BLaER1 (cell line): Measurements from ENCODE around the gene TFR2.
A peak's percentile ranks its signal among the peaks of the same experiment; 100 is the strongest.

Experiments
- H3K27ac ChIP-seq: shearing (Covaris generic); formaldehyde crosslinking; 2 replicates; pipeline ENCODE4 v1.8.1; 2022
- H3K27me3 ChIP-seq: shearing (Covaris generic); formaldehyde crosslinking; 2 replicates; pipeline ENCODE4 v1.8.1; 2022
- H3K36me3 ChIP-seq: shearing (Covaris generic); formaldehyde crosslinking; 2 replicates; pipeline ENCODE4 v1.8.1; 2022
- H3K4me1 ChIP-seq: shearing (Covaris generic); formaldehyde crosslinking; 2 replicates; pipeline ENCODE4 v1.8.1; 2022
- H3K4me2 ChIP-seq: shearing (Covaris generic); formaldehyde crosslinking; 2 replicates; pipeline ENCODE4 v1.8.1; 2022
- H3K4me3 ChIP-seq: shearing (Covaris generic); formaldehyde crosslinking; 2 replicates; pipeline ENCODE4 v1.8.1; 2022
- H3K9ac ChIP-seq: shearing (Covaris generic); formaldehyde crosslinking; 2 replicates; pipeline ENCODE4 v1.8.1; 2022
- H3K9me3 ChIP-seq: shearing (Covaris generic); formaldehyde crosslinking; 2 replicates; pipeline ENCODE4 v1.8.1; 2022
- H4K20me1 ChIP-seq: shearing (Covaris generic); formaldehyde crosslinking; 2 replicates; pipeline ENCODE4 v1.8.1; 2022
- Cebpa-rat ChIP-seq: shearing (Covaris generic); IDR thresholded peaks from 2 replicates; pipeline ENCODE4 v1.8.1; 2022

TFR2 gene

DNA sequence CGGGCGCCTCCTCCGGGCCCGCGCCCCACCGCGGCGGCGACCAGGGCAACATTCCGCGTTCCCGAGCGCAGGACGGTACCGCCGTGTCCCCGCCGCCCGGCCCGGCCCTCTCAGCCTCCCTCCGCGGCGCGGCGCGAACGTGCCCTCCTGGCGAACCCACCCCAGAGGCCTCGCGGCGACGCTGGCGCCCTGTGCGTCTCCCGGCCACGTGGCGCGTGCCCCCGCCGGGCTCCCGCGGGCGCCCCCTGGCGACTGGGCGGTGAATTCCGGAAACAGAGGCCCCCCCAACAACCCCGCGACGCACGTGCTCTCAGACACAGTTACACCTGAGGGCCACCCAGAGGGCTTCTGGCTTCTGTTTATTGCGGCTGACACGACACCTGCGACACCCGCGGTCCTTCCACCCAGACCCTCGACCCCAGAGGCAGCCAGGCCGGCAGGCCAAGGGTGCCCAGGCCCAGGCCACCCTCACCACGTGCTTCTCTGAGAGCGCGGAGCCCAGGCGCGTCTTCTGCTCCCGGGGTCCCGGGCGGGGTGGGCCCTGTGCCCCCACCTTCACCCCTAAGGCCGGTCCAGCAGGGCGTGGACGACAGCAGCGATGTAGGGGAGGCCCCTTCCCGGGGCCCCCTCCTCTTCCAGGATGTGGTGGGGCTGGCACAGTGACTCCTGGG is 67.5 kb downstream of the TFR2 start, which contains the start of gene SAP25:
SAP25 (minus strand) TSS at position 210 of the 671 bp plus-strand sequence; CDS start at position 52, 158 bp downstream.
- peaks cover 41% of the 10 kb centered on the region for H3K4me1 ChIP-seq
- peaks cover 71% of the 10 kb centered on the region for H3K36me3 ChIP-seq
- H3K27me3 ChIP-seq, result peaks cover 25% of the 10 kb centered on the region
- TF ChIP-seq Cebpa-rat, result no peak
- H3K9me3 ChIP-seq, result no peaks in the 10 kb centered on the region
- H4K20me1 ChIP-seq, result peaks cover 75% of the 10 kb centered on the region
- H3K4me3 ChIP-seq, result no peak within 1 kb of the TSS
- H3K27ac ChIP-seq, result no peak within 1 kb of the TSS
- no peak within 1 kb of the TSS for H3K9ac ChIP-seq
- peak within 1 kb of the TSS; percentile 49 for H3K4me2 ChIP-seq

DNA sequence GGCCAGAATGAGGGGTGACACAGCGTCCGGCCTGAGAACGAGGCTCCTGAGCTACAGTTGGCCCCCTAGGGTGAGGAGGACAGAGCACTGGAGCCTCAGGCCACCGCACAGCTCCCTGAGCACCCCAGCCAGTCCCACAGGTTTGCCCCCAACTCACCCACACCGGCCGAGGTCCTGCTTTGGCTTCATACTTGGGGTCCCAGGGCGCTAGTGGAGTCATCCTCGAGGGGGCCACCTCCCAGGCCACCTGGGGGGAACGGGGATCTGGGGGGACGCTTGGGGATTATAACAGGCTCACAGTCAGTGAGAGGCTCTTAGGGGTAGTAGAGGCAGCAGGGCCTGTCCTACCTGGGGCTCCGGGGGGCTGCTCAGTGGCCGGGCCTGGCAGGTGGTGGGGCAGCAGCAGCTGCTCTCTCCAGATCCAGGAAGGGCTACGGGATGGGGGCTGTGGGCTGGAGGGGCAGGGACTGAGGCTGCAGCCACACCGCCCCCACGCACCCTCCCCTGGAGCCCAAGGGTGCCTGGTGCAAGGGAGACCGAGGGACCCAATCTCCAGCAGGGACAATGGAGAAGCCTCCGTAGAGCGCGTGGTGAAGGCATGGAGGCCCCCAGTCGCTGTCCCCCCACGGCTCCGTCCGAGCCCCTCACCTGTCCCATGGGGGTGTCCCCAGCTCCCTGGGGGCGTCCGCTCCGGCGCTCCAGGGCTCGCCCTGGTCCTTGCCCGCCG is 68.2 kb downstream of the TFR2 start:
- TF ChIP-seq Cebpa-rat, result no peak
- H3K36me3 ChIP-seq, result peaks cover 64% of the 10 kb centered on the region
- no peak overlapping the region for H3K27ac ChIP-seq
- H3K4me3 ChIP-seq, result no peak overlapping the region
- H3K9ac ChIP-seq, result no peak overlapping the region
- no peaks in the 10 kb centered on the region for H3K9me3 ChIP-seq
- H3K27me3 ChIP-seq, result peaks cover 25% of the 10 kb centered on the region
- H3K4me2 ChIP-seq, result peak overlapping the region; percentile 49
- peaks cover 68% of the 10 kb centered on the region for H4K20me1 ChIP-seq
- H3K4me1 ChIP-seq, result peaks cover 48% of the 10 kb centered on the region

DNA sequence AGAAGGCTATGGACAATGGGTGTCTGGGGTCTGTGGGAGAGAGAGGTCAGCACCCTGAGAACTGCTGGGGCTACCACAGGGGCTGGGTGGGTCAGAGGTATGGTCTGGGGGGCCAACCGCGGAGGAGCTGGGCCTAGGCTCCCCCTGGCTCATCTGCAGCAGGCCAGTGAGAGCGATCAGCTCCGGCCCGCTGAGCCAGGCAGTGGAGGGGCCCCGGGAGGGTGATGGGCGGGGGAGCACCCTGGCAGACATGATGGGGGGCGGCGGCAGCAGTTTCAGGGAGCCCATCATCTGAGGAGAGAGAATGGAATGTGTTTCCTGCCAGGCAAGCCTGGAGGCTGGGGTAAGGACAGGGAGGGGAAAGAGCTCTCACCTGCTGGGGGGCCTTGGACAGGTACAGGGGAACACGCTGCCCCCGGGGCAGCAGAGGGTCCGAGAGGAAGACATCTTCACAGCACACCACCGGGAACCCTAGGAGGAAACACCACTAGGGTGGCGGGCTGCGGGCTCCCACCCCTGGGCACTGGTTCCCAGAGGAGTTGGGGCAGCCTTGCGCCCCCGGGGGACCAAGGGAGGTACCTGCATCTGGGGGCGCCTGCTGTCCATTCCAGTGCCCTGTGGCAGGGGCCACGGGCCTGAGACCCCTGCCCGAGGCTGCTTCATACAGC is 68.9 kb downstream of the TFR2 start:
- Histone ChIP-seq H3K36me3 (peaks cover 57% of the 10 kb centered on the region), H3K4me2 (peak overlapping the region; percentile 49), H4K20me1 (peaks cover 62% of the 10 kb centered on the region), H3K4me1 (peaks cover 55% of the 10 kb centered on the region), H3K4me3 (no peak overlapping the region), H3K27me3 (peaks cover 25% of the 10 kb centered on the region), H3K9me3 (no peaks in the 10 kb centered on the region), H3K9ac (no peak overlapping the region), H3K27ac (no peak overlapping the region)
- TF ChIP-seq Cebpa-rat, result no peak

DNA sequence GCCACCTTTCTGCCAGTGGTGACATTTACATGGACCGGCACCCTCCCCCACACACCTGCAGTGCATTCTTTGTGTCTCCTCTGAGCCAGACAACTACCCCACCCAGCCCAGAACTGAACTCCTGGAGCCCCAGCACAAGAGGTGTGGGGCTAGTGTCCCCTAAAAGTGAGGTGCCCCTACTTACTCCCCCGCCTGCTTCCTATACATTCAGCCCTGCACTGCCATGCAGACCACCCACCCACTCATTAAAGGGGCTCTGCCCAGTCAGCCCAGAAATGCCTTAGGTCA is 69.6 kb downstream of the TFR2 start:
- Histone ChIP-seq H3K9me3 (no peaks in the 10 kb centered on the region), H4K20me1 (peaks cover 56% of the 10 kb centered on the region), H3K4me1 (peaks cover 62% of the 10 kb centered on the region), H3K4me2 (peak overlapping the region; percentile 91; the same call in 1 of the 2 replicates), H3K9ac (no peak overlapping the region), H3K4me3 (no peak overlapping the region), H3K27me3 (peaks cover 25% of the 10 kb centered on the region), H3K27ac (no peak overlapping the region), H3K36me3 (peaks cover 51% of the 10 kb centered on the region)
- TF ChIP-seq Cebpa-rat, result no peak

DNA sequence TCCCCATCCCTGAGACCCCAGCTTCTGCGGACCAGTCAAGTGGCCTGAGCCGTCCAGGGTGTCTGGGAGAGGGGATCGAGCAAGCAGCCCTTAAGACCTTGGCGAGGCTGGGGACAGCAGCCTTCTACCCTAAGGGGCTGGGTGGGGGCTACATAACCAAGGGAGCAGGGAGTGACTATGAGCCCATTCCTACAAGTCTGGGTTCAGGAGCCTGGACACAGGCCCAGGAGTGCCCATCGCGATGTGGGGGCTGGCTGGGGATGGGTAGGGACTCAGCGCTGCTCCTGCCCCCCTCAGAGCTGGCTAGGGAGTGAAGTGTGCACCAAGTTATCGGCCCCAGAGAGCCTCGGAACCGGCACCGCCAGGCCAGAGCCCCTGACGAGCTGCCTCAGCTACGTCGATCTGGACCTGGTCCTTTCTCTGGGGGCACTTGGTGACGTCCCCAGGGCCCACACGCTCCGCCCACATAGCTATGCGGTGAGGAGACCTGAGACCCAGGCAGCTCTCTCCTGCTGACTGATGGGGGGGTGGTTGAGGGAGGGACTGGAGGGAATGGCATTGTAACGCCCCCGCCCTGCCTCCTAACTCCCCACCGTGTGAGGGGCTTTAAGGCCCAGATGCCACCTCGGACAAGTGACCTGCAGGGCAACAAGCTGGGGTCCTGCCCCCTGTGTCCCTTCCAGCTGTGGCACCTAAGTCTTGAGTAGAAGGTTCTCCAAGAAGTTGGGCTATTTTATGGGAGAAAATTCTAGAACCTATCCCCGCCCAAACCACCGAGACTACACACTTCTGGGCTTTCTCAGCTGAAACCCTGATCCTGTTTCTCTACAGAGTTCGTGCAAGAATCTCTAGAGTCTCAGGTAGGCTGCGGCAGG is 70.2 kb downstream of the TFR2 start:
- Histone ChIP-seq H3K4me3 (no peak overlapping the region), H3K9me3 (no peaks in the 10 kb centered on the region), H4K20me1 (peaks cover 51% of the 10 kb centered on the region), H3K9ac (no peak overlapping the region), H3K27ac (no peak overlapping the region), H3K4me2 (peak overlapping the region; percentile 91), H3K27me3 (peaks cover 25% of the 10 kb centered on the region), H3K36me3 (peaks cover 45% of the 10 kb centered on the region), H3K4me1 (peaks cover 64% of the 10 kb centered on the region)
- TF ChIP-seq Cebpa-rat, result no peak
